ENCODE results near the gene PIP.
"Not testable (repeated sequence)": the region's sequence is repeated elsewhere in the genome, so short reads cannot be mapped to it uniquely, and the experiment has no call there.

PIP gene

GRCh38 chr7:143177374-143178119, 45.7 kb downstream of the PIP start:
- no peak for DNase-seq

- DNase-seq: not testable (repeated sequence)
These were observed 48.9 kb downstream of the PIP start for GRCh38 chr7:143180771-143181170.

GRCh38 chr7:143181349-143181748, 49.5 kb downstream of the PIP start:
- no peak for DNase-seq

- no peak for DNase-seq
These were observed 51.1 kb downstream of the PIP start, which contains the start of gene TAS2R39 for GRCh38 chr7:143183024-143183423. Gene TAS2R39, plus strand, starts transcription at chr7:143183419. Its CDS starts 0 bp downstream, at chr7:143183419.

GRCh38 chr7:143185551-143185950, 53.7 kb downstream of the PIP start:
- DNase-seq: no peak

- DNase-seq: no peak
These were observed 57.1 kb downstream of the PIP start for GRCh38 chr7:143188994-143189393.
